Measurements from ENCODE around the gene PCP4L1. TPM values are rescaled to one million over a fixed set of nuclear protein-coding genes. Genes with fewer than 3 reads are reported as not detected.
"Not testable (repeated sequence)": the region's sequence is repeated elsewhere in the genome, so short reads cannot be mapped to it uniquely, and the experiment has no call there.

PCP4L1 gene
- total RNA-seq, 1 experiment from 2014 or later: 1.2 TPM

DNA sequence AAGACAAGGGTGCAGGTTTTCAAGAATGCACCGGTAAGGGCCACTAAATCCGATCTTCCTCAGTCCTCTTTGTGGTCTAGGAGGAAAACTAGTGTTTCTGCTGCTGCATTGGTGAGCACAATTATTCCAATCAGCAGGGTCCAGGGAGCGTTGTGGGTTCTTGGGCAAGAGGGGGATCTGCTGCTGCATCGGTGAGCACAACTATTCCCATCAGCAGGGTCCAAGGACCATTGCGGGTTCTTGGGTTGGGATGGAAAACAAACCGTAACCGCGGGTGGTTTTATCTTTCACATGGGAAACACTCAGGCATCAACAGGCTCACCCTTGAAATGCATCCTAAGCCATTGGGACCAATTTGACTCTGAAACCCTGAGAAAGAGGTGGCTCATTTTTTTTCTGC, 7.0 kb upstream of the PCP4L1 start:
- Mint-ChIP-seq H3K36me3 (peaks cover 4% of the 10 kb centered on the region), H3K27ac (no peak overlapping the region), H3K4me3 (no peak overlapping the region), H3K27me3 (ENCODE audit: low read depth) (peaks cover 19% of the 10 kb centered on the region), H3K4me1 (peaks cover 4% of the 10 kb centered on the region; the same call in 1 of the 2 replicates), H3K9me3 (peaks cover 22% of the 10 kb centered on the region)
- no peak for TF ChIP-seq MAX (CRISPR knock-in tag; IDR thresholded peaks at IDR 0.05)
- TF ChIP-seq ARID4B (CRISPR knock-in tag; IDR thresholded peaks at IDR 0.05; ENCODE audit: borderline replicate concordance): no peak
- TF ChIP-seq E2F5 (CRISPR knock-in tag; IDR thresholded peaks at IDR 0.05): no peak
- TF ChIP-seq STAT6 (CRISPR knock-in tag; conservative IDR thresholded peaks at IDR 0.05; ENCODE audit: low read depth): no peak
- TF ChIP-seq ATF2 (CRISPR knock-in tag; IDR thresholded peaks at IDR 0.05; ENCODE audit: borderline replicate concordance, low read depth): no peak
- TF ChIP-seq SP1 (CRISPR knock-in tag; conservative IDR thresholded peaks at IDR 0.05): no peak
- ChIA-PET CTCF (no interaction called here), POLR2A (no interaction called here)
- DNase-seq (ENCODE audit: low spot score) (no peak), ATAC-seq (no peak)

DNA sequence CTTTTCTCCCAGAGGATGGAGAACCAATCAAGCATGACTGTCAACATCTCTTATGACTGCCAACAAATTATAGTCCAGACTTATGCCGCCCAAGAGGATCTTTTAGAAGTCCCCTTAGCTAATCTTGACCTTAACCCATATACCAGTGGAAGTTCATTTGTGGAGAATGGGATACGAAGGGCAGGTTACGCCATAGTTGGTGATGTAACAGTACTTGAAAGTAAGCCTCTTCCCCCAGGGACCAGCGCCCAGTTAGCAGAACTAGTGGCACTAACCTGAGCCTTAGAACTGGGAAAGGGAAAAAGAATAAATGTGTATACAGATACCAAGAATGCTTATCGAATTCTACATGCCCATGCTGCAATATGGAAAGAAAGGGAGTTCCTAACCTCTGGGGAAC, 3.2 kb upstream of the PCP4L1 start:
- H3K27ac Mint-ChIP-seq; H3K4me3 Mint-ChIP-seq; DNase-seq (ENCODE audit: low spot score); CTCF ChIA-PET; ATAC-seq; POLR2A ChIA-PET: not testable (repeated sequence)
- Mint-ChIP-seq H3K27me3 (ENCODE audit: low read depth) (peaks cover 52% of the 10 kb centered on the region), H3K4me1 (peaks cover 15% of the 10 kb centered on the region), H3K9me3 (peaks cover 33% of the 10 kb centered on the region), H3K36me3 (peaks cover 19% of the 10 kb centered on the region)
- peak; percentile 65; the same call in 1 of the 2 replicates for TF ChIP-seq GABPB1 (CRISPR knock-in tag; IDR thresholded peaks at IDR 0.05)

- H3K4me1 Mint-ChIP-seq: peaks cover 20% of the 10 kb centered on the region
These were observed 2.5 kb upstream of the PCP4L1 start for GRCh38 chr1:161255955-161256520.

GRCh38 chr1:161257109-161257508, 1.4 kb upstream of the PCP4L1 start:
- Mint-ChIP-seq H3K27me3 (ENCODE audit: low read depth) (peaks cover 70% of the 10 kb centered on the region), H3K4me1 (peaks cover 22% of the 10 kb centered on the region), H3K36me3 (peaks cover 19% of the 10 kb centered on the region), H3K9me3 (peaks cover 31% of the 10 kb centered on the region)
- H3K27ac Mint-ChIP-seq; DNase-seq (ENCODE audit: low spot score); H3K4me3 Mint-ChIP-seq; ATAC-seq: not testable (repeated sequence)
- CTCF ChIA-PET: interaction anchor here (1.0 to 2.0 kb wide), 2 partner anchors 9 to 32 kb away, joined by 3 to 21 read pairs; partner anchors contain the start of gene TOMM40L
- POLR2A ChIA-PET: interaction anchor here (0.7 kb wide), 1 partner anchor 49 kb away, joined by 3 read pairs; no protein-coding TSS in a partner anchor

More at GRCh38 chr1:161255955-161256520, 2.5 kb upstream of the PCP4L1 start:
- POLR2A ChIA-PET; ATAC-seq; H3K4me3 Mint-ChIP-seq; DNase-seq (ENCODE audit: low spot score); H3K27ac Mint-ChIP-seq; CTCF ChIA-PET: not testable (repeated sequence)
- Mint-ChIP-seq H3K9me3 (peaks cover 31% of the 10 kb centered on the region), H3K36me3 (peaks cover 19% of the 10 kb centered on the region), H3K27me3 (ENCODE audit: low read depth) (peaks cover 60% of the 10 kb centered on the region)

Measured in WTC11 (cell line).